ENCODE data around the gene PRKD2. TPM values are rescaled to one million over a fixed set of nuclear protein-coding genes. Genes with fewer than 3 reads are reported as not detected.

Gene PRKD2
- total RNA-seq, 1 donor from 2014 or later = 56.8 TPM

DNA sequence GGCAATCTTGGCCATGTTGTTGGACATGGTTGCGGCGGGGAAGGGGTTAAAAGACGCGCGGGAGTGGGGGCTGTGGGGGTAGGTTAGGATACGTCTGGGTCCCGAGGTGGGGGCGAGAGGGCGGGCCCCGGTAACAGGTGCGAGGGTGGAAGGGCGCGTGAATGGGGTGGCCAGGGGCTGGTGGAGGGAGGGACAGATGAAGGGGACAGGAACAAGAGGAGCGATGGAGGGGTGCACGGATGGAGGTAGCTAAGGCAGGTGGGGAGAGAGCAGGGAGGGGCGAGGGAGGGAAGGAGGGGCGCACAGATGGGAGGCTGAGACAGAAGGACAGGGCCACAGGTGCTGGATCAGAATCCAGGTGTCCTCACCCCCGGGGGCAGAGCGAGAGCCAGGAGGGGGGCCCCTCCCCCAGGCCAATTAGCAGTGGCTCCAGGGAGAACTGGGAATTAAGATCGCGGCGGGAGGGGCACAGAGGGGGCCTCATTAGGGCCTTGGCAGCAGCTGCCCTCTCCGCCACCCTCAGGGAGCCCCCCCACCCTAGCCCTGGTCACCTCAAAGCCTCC is 82.2 kb downstream of the PRKD2 start:
- Mint-ChIP-seq H3K9me3 (no peaks in the 10 kb centered on the region), H3K4me1 (ENCODE audit: unreplicated experiment) (peaks cover 22% of the 10 kb centered on the region), H3K4me3 (peak overlapping the region; percentile 70), H3K27me3 (peaks cover 28% of the 10 kb centered on the region), H3K27ac (no peak overlapping the region), H3K36me3 (no peaks in the 10 kb centered on the region)
- DNase-seq (ENCODE audit: extremely low spot score, unreplicated experiment) = no peak
- TF ChIP-seq CTCF (conservative IDR thresholded peaks at IDR 0.05) = no peak

DNA sequence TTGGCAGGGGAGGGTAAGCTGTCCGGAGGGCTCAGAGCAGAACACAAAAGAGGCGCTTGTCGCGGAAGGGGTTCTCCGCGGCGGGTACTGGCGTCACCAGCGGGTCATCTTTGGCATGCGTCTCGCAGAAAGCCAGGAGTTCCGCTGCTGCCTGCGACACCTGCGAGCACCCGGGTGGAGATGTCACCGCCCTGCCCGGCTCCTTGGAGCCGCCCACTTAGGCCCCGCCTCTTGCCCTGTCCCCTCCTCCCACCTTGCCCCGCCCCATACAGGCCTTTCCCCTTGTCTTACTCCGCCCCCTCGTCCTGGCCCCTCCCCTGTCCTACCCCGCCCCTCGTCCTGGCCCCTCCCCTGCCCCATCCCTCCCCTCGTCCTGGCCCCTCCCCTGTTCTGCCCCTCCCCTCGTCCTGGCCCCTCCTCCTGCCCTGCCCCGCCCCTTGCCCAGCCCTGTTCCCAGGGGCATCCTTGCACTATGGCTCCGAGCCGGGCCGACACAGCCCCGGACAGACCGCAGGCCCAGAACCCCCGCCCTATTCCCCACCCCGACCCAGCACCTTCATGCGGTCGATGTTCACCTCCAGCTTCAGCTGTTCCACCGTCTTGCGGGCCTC is 82.8 kb downstream of the PRKD2 start:
- H3K9me3 Mint-ChIP-seq = no peaks in the 10 kb centered on the region
- H3K4me3 Mint-ChIP-seq = peak overlapping the region; percentile 78
- H3K4me1 Mint-ChIP-seq (ENCODE audit: unreplicated experiment) = peaks cover 22% of the 10 kb centered on the region
- no peak overlapping the region for H3K27ac Mint-ChIP-seq
- TF ChIP-seq CTCF (conservative IDR thresholded peaks at IDR 0.05) = no peak
- no peaks in the 10 kb centered on the region for H3K36me3 Mint-ChIP-seq
- H3K27me3 Mint-ChIP-seq = peaks cover 28% of the 10 kb centered on the region
- peak; percentile 89 for DNase-seq (ENCODE audit: extremely low spot score, unreplicated experiment)

- TF ChIP-seq CTCF (conservative IDR thresholded peaks at IDR 0.05) = no peak
- Mint-ChIP-seq H3K4me1 (ENCODE audit: unreplicated experiment) (peaks cover 22% of the 10 kb centered on the region), H3K27ac (no peak overlapping the region)
These were observed 83.8 kb downstream of the PRKD2 start for GRCh38 chr19:46633130-46633529.

DNA sequence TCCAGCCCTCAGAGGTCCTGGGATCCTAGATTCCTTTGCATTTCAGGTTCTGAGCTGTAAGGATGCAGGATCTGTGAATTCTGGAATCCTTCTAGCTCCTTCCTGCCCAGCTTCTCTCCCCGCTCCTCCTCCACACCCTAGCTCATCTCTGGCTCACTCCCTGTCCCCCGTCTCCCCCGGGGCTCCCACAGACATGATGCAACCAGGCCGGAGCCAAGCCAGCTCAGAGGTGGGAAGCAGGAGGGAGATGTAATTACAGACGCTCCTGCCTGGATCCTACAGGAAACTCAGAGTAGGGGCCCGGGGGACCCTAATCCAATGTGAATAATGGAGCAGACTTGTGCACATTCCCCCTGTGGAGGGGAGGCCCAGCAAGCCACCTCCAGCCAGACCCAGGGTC is 85.4 kb downstream of the PRKD2 start:
- H3K4me1 Mint-ChIP-seq (ENCODE audit: unreplicated experiment) = peaks cover 22% of the 10 kb centered on the region
- H3K9me3 Mint-ChIP-seq = no peaks in the 10 kb centered on the region
- no peak for TF ChIP-seq CTCF (conservative IDR thresholded peaks at IDR 0.05)
- H3K27ac Mint-ChIP-seq = peak overlapping the region; percentile 36
- H3K36me3 Mint-ChIP-seq = no peaks in the 10 kb centered on the region
- H3K27me3 Mint-ChIP-seq = peaks cover 28% of the 10 kb centered on the region
- no peak for DNase-seq (ENCODE audit: extremely low spot score, unreplicated experiment)
- H3K4me3 Mint-ChIP-seq = no peak overlapping the region

More at GRCh38 chr19:46633130-46633529, 83.8 kb downstream of the PRKD2 start:
- no peak for DNase-seq (ENCODE audit: extremely low spot score, unreplicated experiment)
- Mint-ChIP-seq H3K4me3 (peak overlapping the region; percentile 23), H3K9me3 (no peaks in the 10 kb centered on the region), H3K36me3 (no peaks in the 10 kb centered on the region), H3K27me3 (peaks cover 28% of the 10 kb centered on the region)

- Mint-ChIP-seq H3K4me3 (no peak overlapping the region), H3K36me3 (no peaks in the 10 kb centered on the region), H3K27ac (no peak overlapping the region), H3K27me3 (peaks cover 28% of the 10 kb centered on the region), H3K9me3 (no peaks in the 10 kb centered on the region), H3K4me1 (ENCODE audit: unreplicated experiment) (peaks cover 22% of the 10 kb centered on the region)
- TF ChIP-seq CTCF (conservative IDR thresholded peaks at IDR 0.05) = no peak
- DNase-seq (ENCODE audit: extremely low spot score, unreplicated experiment) = no peak
These were observed 86.2 kb downstream of the PRKD2 start for GRCh38 chr19:46630586-46631205.

All from type B pancreatic cell (in vitro differentiated cells).